Skeletal muscle satellite cell (primary cell): ENCODE data around the gene TRAF3IP1.

ENCODE experiments used
- H3K27me3 ChIP-seq: 2 replicates; pipeline ENCODE4 v1.7.0; 2013; ENCODE audit warnings: low read length; ENCODE audit not compliant: control insufficient read depth, insufficient read depth
- H3K36me3 ChIP-seq: 2 replicates; pipeline ENCODE4 v1.7.0; 2013; ENCODE audit warnings: mild to moderate bottlenecking, control low read depth, low read length; ENCODE audit not compliant: insufficient read depth
- H3K4me1 ChIP-seq: 2 replicates; pipeline ENCODE4 v1.7.0; 2013; ENCODE audit warnings: low read length; ENCODE audit not compliant: control insufficient read depth, insufficient read depth
- H3K4me2 ChIP-seq: 2 replicates; pipeline ENCODE4 v1.7.0; 2013; ENCODE audit warnings: mild to moderate bottlenecking, low read length
- H3K4me3 ChIP-seq: 2 replicates; pipeline ENCODE4 v1.7.0; 2013; ENCODE audit warnings: low read length
- H3K9ac ChIP-seq: 2 replicates; pipeline ENCODE4 v1.7.0; 2013; ENCODE audit warnings: mild to moderate bottlenecking, low read depth, low read length, moderate library complexity
- H3K9me3 ChIP-seq: replicated peaks from 2 replicates; pipeline ENCODE4 v1.7.0; 2013; ENCODE audit warnings: mild to moderate bottlenecking, control low read depth, low read length

Gene TRAF3IP1

DNA sequence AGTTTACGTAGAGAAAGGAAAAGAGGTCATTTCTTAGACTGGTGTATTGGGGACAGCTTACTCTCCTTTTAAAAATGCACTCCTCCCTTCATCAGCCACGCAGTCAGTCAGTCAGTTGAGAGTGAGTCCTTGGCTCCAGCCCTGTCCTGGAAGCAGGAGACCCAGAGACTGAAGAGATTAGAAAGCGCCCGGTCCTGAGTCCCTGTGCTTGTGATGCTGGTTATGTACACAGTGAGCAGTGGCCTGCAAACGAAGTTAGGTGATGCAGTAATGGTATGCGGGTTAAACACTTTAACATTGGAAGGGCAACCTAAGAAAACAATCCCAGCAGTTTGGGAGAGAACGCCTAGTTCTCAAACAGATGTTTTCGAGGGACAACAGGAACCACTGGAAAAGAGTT, 100.1 kb downstream of the TRAF3IP1 start:
- Histone ChIP-seq H3K9me3 (no peaks in the 10 kb centered on the region), H3K4me2 (no peak overlapping the region), H3K4me3 (no peak overlapping the region), H3K4me1 (peaks cover 19% of the 10 kb centered on the region), H3K27me3 (no peaks in the 10 kb centered on the region), H3K9ac (no peak overlapping the region), H3K36me3 (no peaks in the 10 kb centered on the region)

GRCh38 chr2:238420878-238421694, 100.8 kb downstream of the TRAF3IP1 start:
- Histone ChIP-seq H3K27me3 (no peaks in the 10 kb centered on the region), H3K9me3 (no peaks in the 10 kb centered on the region), H3K4me2 (no peak overlapping the region), H3K4me1 (peaks cover 25% of the 10 kb centered on the region), H3K9ac (no peak overlapping the region), H3K36me3 (no peaks in the 10 kb centered on the region), H3K4me3 (no peak overlapping the region)

DNA sequence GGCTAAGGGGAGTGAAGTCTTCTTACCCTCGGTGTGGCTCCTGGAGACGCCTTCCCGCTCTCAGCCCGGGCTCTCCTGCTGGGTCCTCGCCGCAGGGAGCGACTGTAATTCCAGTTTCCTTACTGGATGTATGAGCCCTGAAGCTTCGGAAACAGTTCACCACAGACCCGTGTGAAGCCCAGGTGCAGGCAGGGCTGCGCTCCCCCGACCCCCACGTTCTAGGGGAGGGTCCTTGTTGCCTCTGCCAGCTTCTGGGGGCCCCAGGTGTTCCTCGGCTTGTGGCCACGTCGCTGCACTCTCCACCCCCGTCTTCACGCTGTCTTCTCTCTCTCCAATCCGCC, 101.3 kb downstream of the TRAF3IP1 start:
- no peak overlapping the region for H3K4me3 ChIP-seq
- H3K4me1 ChIP-seq, result peaks cover 27% of the 10 kb centered on the region
- no peaks in the 10 kb centered on the region for H3K9me3 ChIP-seq
- H3K27me3 ChIP-seq, result no peaks in the 10 kb centered on the region
- H3K4me2 ChIP-seq, result no peak overlapping the region
- H3K9ac ChIP-seq, result no peak overlapping the region
- H3K36me3 ChIP-seq, result no peaks in the 10 kb centered on the region

GRCh38 chr2:238422285-238422684, 102.0 kb downstream of the TRAF3IP1 start:
- Histone ChIP-seq H3K9me3 (no peaks in the 10 kb centered on the region), H3K36me3 (no peaks in the 10 kb centered on the region), H3K4me2 (no peak overlapping the region), H3K9ac (no peak overlapping the region), H3K4me3 (no peak overlapping the region), H3K27me3 (no peaks in the 10 kb centered on the region), H3K4me1 (peaks cover 27% of the 10 kb centered on the region)

DNA sequence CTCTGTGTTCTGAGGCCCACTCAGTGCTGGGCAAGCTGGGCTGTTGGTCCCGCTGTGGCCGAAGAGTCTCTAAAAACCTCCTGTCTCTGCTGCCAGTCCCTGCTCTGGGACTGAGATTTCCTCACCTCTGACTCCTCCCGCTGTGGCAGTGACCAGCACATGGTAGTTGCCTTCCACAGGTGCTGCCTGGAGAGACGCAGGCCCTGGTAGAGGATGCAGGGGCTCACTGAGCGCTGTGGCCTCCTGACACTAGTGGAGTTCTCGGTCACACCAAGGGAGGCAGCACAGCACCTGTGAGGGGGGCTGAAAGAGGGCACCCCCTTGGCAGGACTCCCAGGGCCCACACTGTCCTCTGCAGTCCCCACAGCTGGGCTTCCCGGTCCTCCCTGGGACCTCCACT, 102.6 kb downstream of the TRAF3IP1 start:
- Histone ChIP-seq H3K4me3 (no peak overlapping the region), H3K4me1 (peaks cover 31% of the 10 kb centered on the region), H3K9me3 (no peaks in the 10 kb centered on the region), H3K27me3 (no peaks in the 10 kb centered on the region), H3K4me2 (no peak overlapping the region), H3K36me3 (no peaks in the 10 kb centered on the region), H3K9ac (no peak overlapping the region)

DNA sequence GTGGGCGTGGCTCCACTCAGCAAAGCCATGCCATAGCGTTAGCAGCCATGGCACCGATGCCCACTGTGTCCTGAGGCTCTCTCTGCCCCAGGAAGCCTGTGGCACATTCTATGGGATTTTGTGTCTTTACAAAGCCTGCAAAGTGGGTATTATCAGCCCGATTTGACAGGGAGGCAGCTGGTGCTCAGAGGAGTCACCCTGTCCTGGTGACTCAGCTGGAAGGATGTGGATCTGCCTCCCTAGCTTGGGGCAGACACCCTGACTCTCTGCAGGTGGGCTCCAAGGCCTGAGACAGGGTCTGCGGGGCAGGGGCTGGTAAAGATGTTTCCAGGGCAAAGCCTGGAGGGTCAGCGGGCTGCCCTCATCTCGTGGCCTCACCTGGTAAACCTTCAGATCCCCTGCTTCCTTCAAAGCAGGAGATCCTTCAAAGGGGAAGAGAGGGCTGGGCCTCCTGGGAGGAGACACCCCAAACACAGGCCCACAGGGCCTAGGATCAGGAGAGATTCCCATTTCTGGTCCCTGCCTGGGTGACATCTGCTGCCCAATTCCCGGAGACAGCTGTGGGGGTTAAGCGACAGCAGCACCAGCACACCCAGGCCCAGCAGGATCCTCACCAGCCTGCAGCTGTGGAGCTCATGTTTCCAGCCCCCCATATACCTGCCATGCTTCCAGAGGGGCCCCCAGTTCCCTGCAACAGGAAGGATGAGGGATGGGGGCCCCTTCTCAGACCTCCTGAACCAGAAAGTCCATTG, 103.4 kb downstream of the TRAF3IP1 start:
- Histone ChIP-seq H3K9ac (peak overlapping the region; percentile 25), H3K36me3 (peaks cover 3% of the 10 kb centered on the region), H3K4me2 (no peak overlapping the region), H3K27me3 (no peaks in the 10 kb centered on the region), H3K9me3 (no peaks in the 10 kb centered on the region), H3K4me1 (peaks cover 37% of the 10 kb centered on the region), H3K4me3 (no peak overlapping the region)

DNA sequence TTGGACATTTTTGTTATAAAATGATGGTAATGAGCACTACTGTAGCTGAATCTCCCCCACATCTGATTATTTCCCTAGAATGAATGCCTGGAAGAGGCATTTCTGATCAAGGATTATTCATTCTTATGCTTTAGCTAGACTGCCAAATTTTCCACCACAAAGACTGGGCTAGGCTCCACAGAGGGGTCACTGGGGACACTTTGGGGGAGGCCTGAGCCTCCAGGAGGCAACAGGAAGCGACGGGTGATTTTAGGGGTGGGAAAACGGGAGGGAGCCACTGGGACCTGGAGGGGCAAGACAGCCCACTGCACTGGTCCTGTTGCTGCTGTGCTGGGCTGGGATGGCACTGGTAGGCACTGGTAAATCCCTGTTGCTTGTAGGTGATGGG, 104.0 kb downstream of the TRAF3IP1 start:
- Histone ChIP-seq H3K4me3 (no peak overlapping the region), H3K4me1 (peaks cover 38% of the 10 kb centered on the region), H3K27me3 (no peaks in the 10 kb centered on the region), H3K9ac (peak overlapping the region; percentile 25), H3K9me3 (no peaks in the 10 kb centered on the region), H3K36me3 (peaks cover 8% of the 10 kb centered on the region), H3K4me2 (no peak overlapping the region)

DNA sequence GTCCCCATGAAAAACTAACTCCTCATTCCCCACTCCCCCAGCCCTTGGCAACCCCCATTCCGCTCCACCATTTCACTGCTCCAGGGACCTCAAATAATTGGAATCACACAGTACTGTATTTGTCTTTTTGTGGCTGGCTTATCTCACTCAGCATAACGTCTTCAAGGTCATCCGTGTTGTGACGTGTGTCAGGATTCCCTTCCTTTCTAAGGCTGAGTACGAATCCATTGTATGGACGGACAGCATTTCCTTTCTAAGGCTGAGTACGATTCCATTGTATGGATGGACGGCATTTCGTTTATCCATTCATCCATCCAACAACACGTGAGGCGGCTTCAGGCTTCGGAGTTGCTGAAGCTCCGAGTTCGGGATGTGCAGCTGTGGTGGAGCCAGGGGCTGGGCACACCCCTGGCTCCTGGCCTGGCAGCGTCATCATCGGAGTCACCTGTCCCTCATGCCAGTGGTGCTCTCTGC, 105.2 kb downstream of the TRAF3IP1 start:
- Histone ChIP-seq H3K4me3 (peak overlapping the region; percentile 98), H3K36me3 (peaks cover 16% of the 10 kb centered on the region), H3K4me2 (peak overlapping the region; percentile 98), H3K4me1 (peaks cover 38% of the 10 kb centered on the region), H3K9ac (peak overlapping the region; percentile 100), H3K27me3 (no peaks in the 10 kb centered on the region), H3K9me3 (no peaks in the 10 kb centered on the region)

- Histone ChIP-seq H3K4me1 (peaks cover 38% of the 10 kb centered on the region), H3K27me3 (no peaks in the 10 kb centered on the region), H3K9ac (peak overlapping the region; percentile 100), H3K36me3 (peaks cover 21% of the 10 kb centered on the region), H3K9me3 (no peaks in the 10 kb centered on the region), H3K4me2 (peak overlapping the region; percentile 98), H3K4me3 (peak overlapping the region; percentile 98)
Measured at GRCh38 chr2:238425979-238426567, 105.8 kb downstream of the TRAF3IP1 start.

DNA sequence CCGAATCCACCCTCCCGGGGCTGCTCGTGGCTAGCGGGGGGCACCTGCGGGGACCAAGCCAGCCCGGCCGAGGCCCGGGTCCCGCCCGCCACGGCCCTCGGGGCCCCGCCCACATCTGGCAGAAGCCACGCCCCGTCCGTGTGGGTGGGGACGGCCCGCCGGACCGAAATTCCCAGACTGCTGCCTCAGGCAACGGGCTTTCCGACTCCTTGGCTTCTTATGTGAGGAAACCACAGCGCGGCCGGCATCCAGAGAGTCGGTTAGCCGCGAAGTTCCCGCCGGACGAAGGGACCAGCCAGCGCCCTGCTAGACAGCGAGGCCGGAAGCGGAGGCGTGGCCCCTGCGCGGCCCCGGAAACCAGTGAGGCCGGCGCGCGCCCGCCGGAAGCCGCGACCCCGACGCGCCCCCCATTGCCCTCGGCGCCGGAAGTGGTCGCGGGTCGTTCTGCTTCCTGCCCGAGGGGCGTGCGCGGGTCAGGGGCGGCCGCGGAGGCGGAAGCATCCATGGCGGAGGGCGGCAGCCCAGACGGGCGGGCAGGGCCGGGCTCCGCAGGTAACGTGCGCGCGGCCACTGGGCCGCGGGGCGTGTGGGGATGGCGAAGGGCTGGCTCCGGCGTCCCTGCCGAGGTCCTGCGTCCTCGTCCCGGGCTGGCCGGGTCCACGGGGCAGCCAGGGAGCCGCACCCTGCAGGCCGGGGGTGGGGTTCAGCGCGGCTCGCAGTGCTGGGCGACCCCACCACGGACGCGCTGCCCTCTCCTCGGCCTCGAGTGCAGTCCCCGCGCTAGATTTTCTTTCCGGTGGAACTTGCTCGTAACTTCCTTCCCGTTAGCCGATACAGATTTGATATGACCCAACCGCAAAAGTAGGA, 106.5 kb downstream of the TRAF3IP1 start, which contains the start of gene ASB1:
TSS of gene ASB1 (plus strand) at position 360 of the 867 bp plus-strand sequence. CDS start at position 504, 144 bp downstream.
- Histone ChIP-seq H3K4me2 (peak within 1 kb of the TSS; percentile 98), H3K9me3 (no peaks in the 10 kb centered on the region), H3K36me3 (peaks cover 23% of the 10 kb centered on the region), H3K4me3 (peak within 1 kb of the TSS; percentile 98), H3K4me1 (peaks cover 38% of the 10 kb centered on the region), H3K9ac (peak within 1 kb of the TSS; percentile 100), H3K27me3 (no peaks in the 10 kb centered on the region)
